Right cardiac atrium (tissue), 5 donors: Measurements from ENCODE around the gene RPTOR. TPM values are rescaled to one million over a fixed set of nuclear protein-coding genes. Genes with fewer than 3 reads are reported as not detected.

ENCODE experiments used
- ATAC-seq, 2 donors: fragments of 200-7000 bp; cut with Tn5 transposase; one replicate each; pipeline versions ENCODE4 v1.8.0 to v1.9.1; 2020; ENCODE audit warnings: moderate library complexity in 2 of 2, mild to moderate bottlenecking in 1 of 2
- DNase-seq, 3 donors: peaks; one replicate each; pipeline ENCODE4 v3.0.0-alpha.2; 2020
- H3K27ac ChIP-seq: one replicate; pipeline ENCODE4 v1.5.1; 2013; ENCODE audit warnings: mild to moderate bottlenecking, low read length, control low read depth, moderate library complexity
- H3K27me3 ChIP-seq: one replicate; pipeline ENCODE4 v1.6.1; 2013; ENCODE audit not compliant: control insufficient read depth, insufficient read depth
- H3K4me1 ChIP-seq: one replicate; pipeline ENCODE4 v1.6.1; 2013; ENCODE audit warnings: low read length; ENCODE audit not compliant: control insufficient read depth, insufficient read depth
- H3K4me3 ChIP-seq: one replicate; pipeline ENCODE4 v1.5.1; 2013; ENCODE audit warnings: low read length, control low read depth
- H3K9me3 ChIP-seq: one replicate; pipeline ENCODE4 v1.6.1; 2013; ENCODE audit warnings: low read length; ENCODE audit not compliant: control insufficient read depth
- WGBS: extraction: QIAGEN DNeasy Blood & Tissue Kit; methylation state at CpG from one replicate; pipeline ENCODE4 v1.1.7; 2013; 5-methylcytosine and 5-hydroxymethylcytosine counted together
- intact Hi-C, 4 donors: fragments of 100-400 bp; cut with DNase I; formaldehyde crosslinking; loops; one replicate each; pipeline versions ENCODE4 v1.11.0 to v1.14.0; 2022 to 2023
- polyA plus RNA-seq: library from polyadenylated mRNA; stranded (reverse); fragments of 200-250 nt; gene quantifications from one replicate; pipeline ENCODE4 v1.2.3, GENCODE V29; 2013
- total RNA-seq, 4 donors: library from RNA; stranded (reverse); fragmentation: NEBNext Ultra II Directional; extraction: Animal tissue kit (Norgen Biotek cat#: 25700); gene quantifications; one replicate each; pipeline ENCODE4 v1.2.1, GENCODE V29; 2021
- donor health status: healthy with polysubstance abuse.
- donor health status: DM: no; HTN: yes; CAD: no.
- donor health status: DM: no; HTN: no; CAD: no.
- donor health status: DM: no; HTN: yes; CAD: no; lungs with severe emphysema.
- donor health status: DM: yes; HTN: yes; CAD: no.

The RPTOR gene
- total and polyA plus RNA-seq, 5 donors, result 15.2 to 27.0 (median 25.3) TPM

DNA sequence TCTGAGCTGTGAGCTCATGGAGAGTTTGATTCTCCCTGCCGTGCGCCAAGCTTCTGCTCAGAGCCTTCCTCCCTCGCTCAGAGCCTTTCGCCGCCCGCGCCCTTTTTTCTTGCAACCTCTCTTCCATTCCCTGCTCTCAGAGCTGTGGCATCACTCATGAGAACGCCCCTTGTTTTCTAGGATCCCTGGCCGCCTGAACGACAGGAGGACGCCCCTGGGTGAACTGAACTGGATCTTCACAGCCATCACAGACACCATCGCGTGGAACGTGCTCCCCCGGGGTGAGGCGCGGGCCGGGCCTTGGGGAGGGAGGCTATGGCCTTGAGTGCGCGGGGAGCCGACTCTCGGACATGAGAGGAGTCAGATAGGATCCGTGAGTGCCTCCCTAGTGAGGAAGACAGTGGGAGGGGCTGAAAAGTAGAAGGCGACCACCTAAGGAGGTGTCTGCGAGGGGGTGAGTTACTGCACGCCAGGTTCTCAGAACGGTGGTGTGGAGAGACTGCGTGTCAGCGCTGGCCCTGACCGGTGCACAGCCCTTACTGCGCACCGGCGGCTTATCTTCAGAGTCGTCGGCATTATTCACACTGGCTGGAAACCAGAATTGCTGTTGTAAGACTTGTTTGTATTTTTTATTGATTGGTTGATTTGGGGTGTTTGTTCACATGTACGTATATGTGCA lies 277.5 kb downstream of the RPTOR start:
- Histone ChIP-seq H3K9me3 (no peaks in the 10 kb centered on the region), H3K4me1 (no peaks in the 10 kb centered on the region), H3K27me3 (no peaks in the 10 kb centered on the region), H3K27ac (no peak overlapping the region), H3K4me3 (no peak overlapping the region)
- WGBS, result 96% methylated on average over 36 of the region's 36 CpGs
- intact Hi-C loops, result no loop called here
- ATAC-seq, result no peak
- DNase-seq, result peak in 1 of 3 donors; percentile 18

DNA sequence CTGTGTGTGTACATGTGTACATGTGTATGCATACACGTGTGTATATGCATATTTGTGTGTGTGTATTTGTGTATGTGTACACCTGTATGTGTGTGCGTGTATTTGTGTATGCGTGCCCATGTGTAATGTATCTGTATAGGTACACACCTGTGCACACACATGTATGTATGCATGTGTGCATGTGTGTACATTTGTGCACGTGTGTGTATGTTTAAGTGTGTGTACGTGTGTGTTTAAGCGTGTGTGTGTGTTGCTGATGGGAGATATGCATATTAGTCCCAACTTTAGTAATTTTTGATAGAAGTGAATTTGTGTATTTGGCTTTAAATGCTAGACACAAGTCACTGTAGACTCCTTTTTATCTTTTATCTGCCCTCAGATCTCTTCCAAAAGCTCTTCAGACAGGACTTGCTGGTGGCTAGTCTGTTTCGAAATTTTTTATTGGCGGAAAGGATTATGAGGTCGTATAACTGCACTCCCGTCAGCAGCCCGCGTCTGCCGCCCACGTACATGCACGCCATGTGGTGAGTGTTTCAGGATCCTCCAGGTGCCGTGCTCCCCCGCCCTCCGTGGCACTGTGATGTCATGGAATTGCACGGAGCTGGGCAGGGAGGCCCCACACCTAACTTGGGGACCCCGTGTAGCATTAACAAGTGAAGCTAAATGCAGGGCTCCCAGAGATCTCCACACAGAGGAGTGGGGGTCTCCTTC lies 278.2 kb downstream of the RPTOR start:
- DNase-seq (peak in 1 of 3 donors; percentile 32), ATAC-seq (no peak)
- Histone ChIP-seq H3K27ac (no peak overlapping the region), H3K4me1 (no peaks in the 10 kb centered on the region), H3K27me3 (no peaks in the 10 kb centered on the region), H3K9me3 (no peaks in the 10 kb centered on the region), H3K4me3 (no peak overlapping the region)
- intact Hi-C loops, result no loop called here
- WGBS, result 90% methylated on average over 20 of the region's 20 CpGs

DNA sequence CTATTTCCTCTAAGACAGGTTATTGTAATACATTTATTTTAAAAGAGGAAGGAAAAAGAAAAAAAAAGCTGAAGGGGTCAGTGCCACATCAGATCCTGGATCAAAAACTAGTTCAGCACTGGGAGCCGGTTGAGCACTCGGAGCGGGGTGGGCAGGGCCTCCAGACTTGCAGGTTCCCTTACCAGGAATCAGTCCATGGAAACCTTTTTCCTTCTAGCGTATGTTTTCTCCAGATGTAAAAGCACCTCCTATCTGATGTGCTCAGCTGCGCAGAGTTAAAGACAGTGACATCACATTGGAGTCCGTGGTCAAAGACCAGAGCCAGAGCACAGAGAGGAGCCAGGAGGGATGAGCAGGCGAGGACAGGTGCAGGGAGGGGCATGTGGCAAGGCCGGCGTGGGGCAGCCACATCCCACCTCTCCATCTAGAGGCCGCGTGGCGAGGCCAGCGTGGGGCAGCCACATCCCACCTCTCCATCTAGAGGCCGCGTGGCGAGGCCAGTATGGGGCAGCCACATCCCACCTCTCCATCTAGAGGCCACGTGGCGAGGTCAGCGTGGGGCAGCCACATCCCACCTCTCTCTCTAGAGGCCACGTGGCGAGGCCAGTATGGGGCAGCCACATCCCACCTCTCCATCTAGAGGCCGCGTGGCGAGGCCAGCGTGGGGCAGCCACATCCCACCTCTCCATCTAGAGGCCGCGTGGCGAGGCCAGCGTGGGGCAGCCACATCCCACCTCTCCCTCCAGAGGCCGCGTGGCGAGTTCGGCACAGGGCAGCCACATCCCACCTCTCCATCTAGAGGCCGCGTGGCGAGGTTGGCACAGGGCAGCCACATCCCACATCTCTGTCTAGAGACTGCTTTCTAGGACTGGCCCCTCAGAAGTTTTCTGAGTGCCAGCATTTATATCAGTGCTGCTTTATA lies 280.2 kb downstream of the RPTOR start:
- 95% methylated on average over 36 of the region's 36 CpGs for WGBS
- intact Hi-C loops, result no loop called here
- H3K27ac ChIP-seq, result no peak overlapping the region
- no peak for ATAC-seq
- no peak overlapping the region for H3K4me3 ChIP-seq
- H3K27me3 ChIP-seq, result no peaks in the 10 kb centered on the region
- H3K9me3 ChIP-seq, result no peaks in the 10 kb centered on the region
- H3K4me1 ChIP-seq, result no peaks in the 10 kb centered on the region
- DNase-seq, result peak in 1 of 3 donors; percentile 11

GRCh38 chr17:80825471-80826345 lies 281.1 kb downstream of the RPTOR start:
- no peak overlapping the region for H3K27ac ChIP-seq
- intact Hi-C loops, result no loop called here
- peak in 1 of 3 donors; percentile 32 for DNase-seq

DNA sequence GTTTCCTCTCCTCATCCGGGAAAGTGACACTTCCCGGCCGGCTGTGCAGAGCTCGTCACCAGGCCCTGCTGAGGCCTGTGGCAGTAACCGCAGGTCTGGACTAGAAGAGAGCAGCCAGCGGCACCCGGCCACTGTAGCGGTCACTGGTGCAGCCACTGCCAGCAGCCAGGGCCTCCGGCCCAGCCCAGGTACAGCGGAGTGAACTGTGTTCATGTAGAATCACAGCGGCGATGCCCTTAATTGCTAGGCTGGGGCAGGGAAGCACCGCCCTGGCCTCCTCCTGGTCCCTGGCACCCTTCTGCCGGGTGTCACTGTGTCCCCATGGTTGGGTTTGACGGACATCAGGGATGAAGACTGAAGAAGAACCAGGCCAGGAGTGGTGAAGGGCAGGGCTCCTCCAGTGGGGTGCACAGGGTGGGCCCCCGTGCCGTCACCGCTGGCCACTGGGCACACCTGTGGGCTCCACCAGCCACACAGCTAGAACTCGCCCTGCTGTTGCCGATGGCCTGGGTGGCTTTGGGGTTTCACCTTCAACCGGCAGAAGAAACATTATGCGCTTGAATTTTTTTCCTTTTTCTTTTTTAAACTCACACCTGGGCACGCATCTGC lies 281.8 kb downstream of the RPTOR start:
- intact Hi-C loops, result no loop called here
- Histone ChIP-seq H3K9me3 (no peaks in the 10 kb centered on the region), H3K27me3 (no peaks in the 10 kb centered on the region), H3K27ac (no peak overlapping the region), H3K4me3 (no peak overlapping the region), H3K4me1 (no peaks in the 10 kb centered on the region)
- WGBS, result 90% methylated on average over 23 of the region's 23 CpGs
- ATAC-seq, result peak in 1 of 2 donors; percentile 16
- DNase-seq, result peak in 1 of 3 donors; percentile 46

More at GRCh38 chr17:80825471-80826345, 281.1 kb downstream of the RPTOR start:
- Histone ChIP-seq H3K4me1 (no peaks in the 10 kb centered on the region), H3K27me3 (no peaks in the 10 kb centered on the region), H3K9me3 (no peaks in the 10 kb centered on the region), H3K4me3 (no peak overlapping the region)
- no peak for ATAC-seq
- WGBS, result 91% methylated on average over 28 of the region's 28 CpGs

DNA sequence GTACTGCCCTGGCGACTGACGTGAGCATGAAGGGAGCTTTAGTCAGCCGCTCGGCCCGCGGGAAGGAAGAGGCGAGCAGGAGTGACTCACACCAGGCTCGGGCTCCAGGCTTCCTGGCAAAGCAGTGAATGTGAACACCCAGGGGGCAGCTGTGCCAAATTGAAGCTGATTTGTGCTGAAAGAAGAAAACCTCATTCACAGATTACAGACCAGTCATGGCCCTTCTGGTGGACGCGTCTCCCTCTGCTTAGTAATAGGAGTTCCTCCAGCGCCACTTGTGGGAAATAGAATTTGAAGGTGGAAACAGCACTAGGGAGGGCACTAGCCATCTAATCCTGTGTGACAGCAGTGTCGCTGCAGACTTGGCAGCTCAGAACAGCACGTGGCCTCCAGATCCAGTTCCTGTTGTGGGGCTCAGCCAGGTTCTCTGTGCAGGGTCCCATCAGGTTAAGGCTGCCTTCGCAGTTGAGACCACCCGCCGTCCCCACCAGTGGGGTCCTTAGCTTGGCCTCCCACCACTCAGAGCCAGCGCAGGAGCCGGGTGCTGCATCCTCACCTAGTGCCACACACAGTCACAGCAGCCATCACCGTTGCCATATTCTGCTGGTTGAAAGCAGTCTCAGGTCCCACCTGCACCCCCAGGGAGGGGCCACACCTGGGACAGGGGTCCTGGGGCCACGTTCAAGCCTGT lies 282.5 kb downstream of the RPTOR start:
- H3K4me3 ChIP-seq, result no peak overlapping the region
- intact Hi-C loops, result no loop called here
- no peak overlapping the region for H3K27ac ChIP-seq
- ATAC-seq, result peak; percentile 62 to 84
- 62% methylated on average over 20 of the region's 20 CpGs for WGBS
- H3K4me1 ChIP-seq, result no peaks in the 10 kb centered on the region
- peak; percentile 77 to 86 (median 83) for DNase-seq
- H3K27me3 ChIP-seq, result no peaks in the 10 kb centered on the region
- no peaks in the 10 kb centered on the region for H3K9me3 ChIP-seq

GRCh38 chr17:80827646-80828643 lies 283.3 kb downstream of the RPTOR start:
- H3K4me3 ChIP-seq, result no peak overlapping the region
- ATAC-seq (no peak), DNase-seq (peak in 2 of 3 donors; percentile 29 to 43)
- H3K27me3 ChIP-seq, result no peaks in the 10 kb centered on the region
- WGBS, result 91% methylated on average over 34 of the region's 34 CpGs
- no peaks in the 10 kb centered on the region for H3K9me3 ChIP-seq
- no peaks in the 10 kb centered on the region for H3K4me1 ChIP-seq
- no peak overlapping the region for H3K27ac ChIP-seq
- intact Hi-C loops, result no loop called here

DNA sequence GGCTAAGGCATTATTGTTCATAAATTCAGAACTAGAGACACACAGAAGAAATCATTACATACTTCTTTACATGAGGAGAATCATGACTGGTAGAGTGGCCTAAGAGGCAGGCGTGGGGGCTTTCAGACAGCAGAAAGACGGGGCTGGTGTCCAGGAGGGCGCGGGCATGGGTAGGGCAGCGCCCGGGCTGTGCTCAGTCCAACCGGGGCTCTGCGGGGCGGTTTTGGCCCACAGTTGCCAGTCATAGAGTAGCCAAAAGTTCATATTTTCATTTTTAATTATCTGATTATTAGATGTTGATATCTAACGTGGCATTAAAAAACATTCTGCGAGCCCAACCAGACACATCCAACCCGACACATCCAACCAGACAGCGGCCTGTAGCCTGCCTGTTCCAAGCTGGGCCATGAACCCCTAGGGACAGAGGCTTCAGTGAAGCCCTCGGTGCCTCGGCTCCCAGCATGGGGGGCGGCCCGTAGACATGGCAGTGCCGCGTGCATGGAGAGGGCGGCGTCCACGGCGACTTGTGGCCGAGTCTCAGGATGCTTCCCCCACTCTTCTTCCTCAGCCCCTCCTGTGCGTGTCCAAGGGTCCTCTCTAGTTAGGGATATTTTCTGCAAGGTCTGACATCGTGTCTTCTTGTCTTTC lies 284.7 kb downstream of the RPTOR start:
- intact Hi-C loops, result no loop called here
- no peak overlapping the region for H3K4me3 ChIP-seq
- no peak overlapping the region for H3K27ac ChIP-seq
- WGBS, result 93% methylated on average over 26 of the region's 26 CpGs
- no peaks in the 10 kb centered on the region for H3K9me3 ChIP-seq
- DNase-seq (no peak), ATAC-seq (no peak)
- H3K4me1 ChIP-seq, result no peaks in the 10 kb centered on the region
- H3K27me3 ChIP-seq, result no peaks in the 10 kb centered on the region
